Neuron (in vitro differentiated cells): ENCODE results near the gene FNDC4.

Source experiments
- H2AFZ ChIP-seq: one replicate; pipeline ENCODE4 v1.6.1; 2013; ENCODE audit warnings: low read depth, mild to moderate bottlenecking, inconsistent platforms, low read length, moderate library complexity
- H3K27me3 ChIP-seq: one replicate; pipeline ENCODE4 v1.6.1; 2013; ENCODE audit warnings: low read length; ENCODE audit not compliant: insufficient read depth
- H3K36me3 ChIP-seq: one replicate; pipeline ENCODE4 v1.6.1; 2013; ENCODE audit warnings: low read length; ENCODE audit not compliant: insufficient read depth
- H3K4me1 ChIP-seq: one replicate; pipeline ENCODE4 v1.6.1; 2013; ENCODE audit warnings: low read length; ENCODE audit not compliant: insufficient read depth
- H3K4me3 ChIP-seq: 2 replicates; pipeline ENCODE4 v1.5.1; 2013; ENCODE audit warnings: mild to moderate bottlenecking, low read length, moderate library complexity
- H3K9me3 ChIP-seq: one replicate; pipeline ENCODE4 v1.6.1; 2013; ENCODE audit warnings: low read length

FNDC4 gene

GRCh38 chr2:27506587-27506986, 11.6 kb upstream of the FNDC4 start:
- no peaks in the 10 kb centered on the region for H3K36me3 ChIP-seq
- no peaks in the 10 kb centered on the region for H3K4me1 ChIP-seq
- peaks cover 3% of the 10 kb centered on the region for H3K27me3 ChIP-seq
- H2AFZ ChIP-seq, result no peak overlapping the region
- H3K4me3 ChIP-seq, result no peak overlapping the region
- no peaks in the 10 kb centered on the region for H3K9me3 ChIP-seq

DNA sequence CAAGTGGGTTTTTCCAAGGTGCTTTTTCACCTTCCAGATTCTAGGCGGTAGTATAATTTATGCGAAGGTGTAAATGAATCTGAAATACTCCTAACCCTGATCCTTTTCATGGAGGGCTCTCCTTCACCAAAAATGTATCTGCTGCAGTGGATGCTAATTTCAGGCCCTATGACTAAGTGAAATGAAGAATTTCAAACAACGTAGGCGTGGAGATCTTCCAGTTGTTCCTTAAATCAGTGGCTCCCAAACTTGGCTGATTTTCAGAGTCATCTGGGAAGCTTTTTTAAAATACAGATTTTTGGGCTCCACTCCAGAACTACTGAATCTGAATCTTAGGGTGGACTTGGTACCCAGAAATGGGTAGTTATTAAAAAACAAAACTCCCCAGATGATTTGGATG, 7.1 kb upstream of the FNDC4 start:
- Histone ChIP-seq H3K4me3 (no peak overlapping the region), H3K36me3 (no peaks in the 10 kb centered on the region), H2AFZ (no peak overlapping the region), H3K9me3 (no peaks in the 10 kb centered on the region), H3K27me3 (peaks cover 17% of the 10 kb centered on the region), H3K4me1 (no peaks in the 10 kb centered on the region)

- Histone ChIP-seq H3K4me3 (no peak overlapping the region), H2AFZ (no peak overlapping the region), H3K36me3 (no peaks in the 10 kb centered on the region), H3K4me1 (no peaks in the 10 kb centered on the region), H3K9me3 (no peaks in the 10 kb centered on the region), H3K27me3 (peaks cover 26% of the 10 kb centered on the region)
These were observed 6.0 kb upstream of the FNDC4 start for GRCh38 chr2:27501042-27501441.

DNA sequence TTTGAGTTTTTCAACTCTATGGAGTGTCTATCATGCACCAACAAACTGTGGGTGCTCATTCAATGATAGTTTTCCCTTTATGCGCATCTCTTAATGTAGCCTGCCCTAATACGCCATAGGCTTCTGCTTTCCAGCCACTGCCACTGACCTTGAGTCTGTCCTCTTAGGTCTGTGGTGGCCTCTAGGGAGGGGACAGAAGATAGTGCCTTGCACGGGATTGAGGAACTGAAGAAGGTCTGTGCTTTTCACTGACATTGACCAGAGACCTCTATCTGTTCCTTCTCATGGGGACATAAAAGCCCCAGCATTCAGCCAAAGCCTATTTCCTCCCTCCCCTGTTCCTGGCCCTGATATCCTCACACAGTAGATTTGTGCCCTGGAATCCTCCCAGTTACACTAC, 4.0 kb upstream of the FNDC4 start:
- peaks cover 29% of the 10 kb centered on the region for H3K27me3 ChIP-seq
- peaks cover 3% of the 10 kb centered on the region for H3K4me1 ChIP-seq
- H3K36me3 ChIP-seq, result no peaks in the 10 kb centered on the region
- H3K4me3 ChIP-seq, result no peak overlapping the region
- no peaks in the 10 kb centered on the region for H3K9me3 ChIP-seq
- H2AFZ ChIP-seq, result no peak overlapping the region

DNA sequence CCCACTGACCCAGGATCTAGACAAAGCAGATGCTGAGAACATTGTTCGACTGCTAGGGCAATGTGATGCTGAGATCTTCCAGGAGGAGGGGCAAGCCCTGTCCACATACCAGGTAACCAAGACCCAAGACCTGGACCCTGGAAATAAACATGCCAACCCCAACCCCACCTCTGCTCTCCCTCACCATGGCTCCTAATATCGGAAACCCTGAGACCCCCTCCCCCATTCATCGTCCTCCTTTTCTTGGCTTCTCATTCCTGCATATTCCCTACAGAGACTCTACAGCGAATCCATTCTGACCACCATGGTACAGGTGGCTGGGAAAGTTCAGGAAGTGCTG, 2.3 kb upstream of the FNDC4 start:
- Histone ChIP-seq H3K9me3 (no peaks in the 10 kb centered on the region), H3K27me3 (peaks cover 26% of the 10 kb centered on the region), H3K4me1 (peaks cover 3% of the 10 kb centered on the region), H3K4me3 (no peak overlapping the region), H3K36me3 (no peaks in the 10 kb centered on the region), H2AFZ (no peak overlapping the region)

GRCh38 chr2:27496357-27497287, 1.6 kb upstream of the FNDC4 start, which contains the start of gene GCKR:
Gene GCKR, plus strand, starts transcription at chr2:27496839. Its CDS starts 66 bp downstream, at chr2:27496905.
- H3K4me3 ChIP-seq, result peak within 1 kb of the TSS; percentile 52

DNA sequence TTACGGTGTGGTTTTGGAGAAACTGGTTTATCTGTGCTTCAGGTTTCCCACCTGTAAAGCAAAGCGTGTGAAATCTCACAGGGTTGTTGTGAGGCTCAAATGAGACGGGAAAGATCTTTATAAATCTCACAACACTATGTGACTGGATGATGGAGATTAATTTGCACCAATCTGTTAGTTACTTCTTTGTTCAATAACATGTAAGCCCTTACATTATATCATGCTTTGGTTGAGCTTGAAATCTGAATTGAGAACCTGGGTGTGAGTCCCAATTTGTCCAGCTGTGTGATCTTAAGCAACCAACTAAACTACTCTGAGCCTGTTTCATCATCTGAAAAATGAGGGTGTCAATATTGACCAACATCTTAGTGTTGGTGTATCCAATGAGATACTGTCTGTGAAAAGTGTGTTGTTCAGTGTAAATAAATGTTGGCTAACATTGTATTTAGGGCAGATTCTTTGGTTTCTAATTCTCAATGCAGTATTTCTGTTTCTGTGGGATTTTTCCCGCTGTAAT, 898 bp upstream of the FNDC4 start:
- Histone ChIP-seq H3K4me1 (peaks cover 3% of the 10 kb centered on the region), H3K4me3 (peak overlapping the region; percentile 52), H3K27me3 (peaks cover 26% of the 10 kb centered on the region), H3K9me3 (no peaks in the 10 kb centered on the region), H3K36me3 (no peaks in the 10 kb centered on the region), H2AFZ (peak overlapping the region; percentile 92)

More at GRCh38 chr2:27496357-27497287, 1.6 kb upstream of the FNDC4 start, which contains the start of gene GCKR:
- Histone ChIP-seq H3K36me3 (no peaks in the 10 kb centered on the region), H3K9me3 (no peaks in the 10 kb centered on the region), H2AFZ (peak within 1 kb of the TSS; percentile 92), H3K4me1 (peaks cover 3% of the 10 kb centered on the region), H3K27me3 (peaks cover 26% of the 10 kb centered on the region)

- Histone ChIP-seq H3K9me3 (no peaks in the 10 kb centered on the region), H3K27me3 (peaks cover 26% of the 10 kb centered on the region), H3K4me1 (peaks cover 3% of the 10 kb centered on the region), H3K36me3 (no peaks in the 10 kb centered on the region), H2AFZ (peak overlapping the region; percentile 92), H3K4me3 (peak overlapping the region; percentile 52)
These were observed 586 bp downstream of the FNDC4 start for GRCh38 chr2:27494284-27494943.

GRCh38 chr2:27493948-27494283, 1.1 kb downstream of the FNDC4 start:
- H3K4me3 ChIP-seq, result peak overlapping the region; percentile 52
- H2AFZ ChIP-seq, result no peak overlapping the region
- H3K36me3 ChIP-seq, result no peaks in the 10 kb centered on the region
- H3K27me3 ChIP-seq, result peaks cover 21% of the 10 kb centered on the region
- peaks cover 4% of the 10 kb centered on the region for H3K4me1 ChIP-seq
- H3K9me3 ChIP-seq, result no peaks in the 10 kb centered on the region

DNA sequence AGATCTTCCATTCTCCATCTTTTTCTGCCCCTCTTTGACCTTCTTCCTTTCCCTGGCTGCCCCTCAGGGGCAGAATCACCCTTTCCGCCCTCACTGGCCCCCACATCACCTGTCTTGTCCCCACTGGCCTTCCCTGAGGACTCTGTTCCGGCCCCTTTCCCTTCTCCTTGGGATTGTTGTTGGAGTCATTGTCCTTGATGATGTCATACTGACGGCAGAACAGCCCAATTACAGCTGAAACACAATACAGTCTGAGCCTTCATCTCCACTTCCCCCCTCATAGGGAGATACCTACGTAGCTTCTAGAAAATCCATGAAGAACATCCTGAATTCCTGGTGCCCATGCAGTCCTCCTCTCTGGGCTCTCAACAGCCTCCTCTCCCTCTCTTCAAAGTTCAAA, 2.4 kb downstream of the FNDC4 start:
- Histone ChIP-seq H3K4me1 (peaks cover 8% of the 10 kb centered on the region), H3K36me3 (no peaks in the 10 kb centered on the region), H3K9me3 (no peaks in the 10 kb centered on the region), H3K4me3 (no peak overlapping the region), H3K27me3 (peaks cover 16% of the 10 kb centered on the region), H2AFZ (no peak overlapping the region)

DNA sequence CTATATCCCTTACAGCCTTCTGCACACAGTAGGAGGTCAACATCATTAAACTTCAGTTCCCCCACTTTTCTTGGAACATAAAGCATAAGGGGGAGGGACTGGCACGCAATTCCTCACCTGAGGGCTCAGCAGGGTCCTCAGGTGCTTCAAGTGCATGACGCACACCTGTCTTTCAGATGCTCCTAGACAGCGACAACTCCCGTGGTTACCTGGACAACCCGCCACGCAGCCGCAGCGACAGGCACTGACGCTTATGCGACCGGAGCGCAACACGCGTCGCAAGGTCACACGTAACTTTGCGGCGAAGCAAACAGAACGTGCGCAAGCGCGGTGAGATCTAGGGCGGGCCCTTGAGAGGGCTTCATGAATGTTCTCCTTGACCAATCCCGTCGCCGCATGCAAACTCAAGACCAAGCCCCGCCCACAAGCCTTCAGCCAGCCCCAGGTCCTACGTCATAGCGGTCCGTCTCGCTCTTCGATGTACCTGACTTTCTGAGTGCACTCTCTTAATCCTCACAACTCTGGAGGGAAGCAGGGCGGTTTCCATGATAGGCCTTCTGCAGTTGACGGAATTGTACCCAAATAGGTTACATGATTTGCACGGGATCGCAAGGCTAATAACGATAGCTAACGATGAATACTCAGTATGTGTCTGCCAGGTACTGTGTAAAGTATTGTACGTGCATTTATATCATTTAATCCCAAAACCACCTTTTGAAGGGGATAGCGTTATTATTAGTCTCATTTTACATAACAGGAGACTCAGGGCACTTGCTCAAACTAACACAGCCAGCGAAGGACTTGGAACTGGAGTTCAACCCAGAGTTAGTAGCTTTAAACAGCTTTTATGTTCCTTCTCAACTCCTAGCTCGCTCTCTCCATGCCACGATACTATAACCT, 5.3 kb downstream of the FNDC4 start, which contains the start of gene IFT172:
Gene IFT172, minus strand, starts transcription at position 246 of the 900 bp plus-strand sequence. Its CDS starts 90 bp downstream, at position 156.
- H3K36me3 ChIP-seq, result peaks cover 2% of the 10 kb centered on the region
- H3K4me3 ChIP-seq, result peak within 1 kb of the TSS; percentile 59
- H3K4me1 ChIP-seq, result peaks cover 8% of the 10 kb centered on the region
- no peaks in the 10 kb centered on the region for H3K9me3 ChIP-seq
- peak within 1 kb of the TSS; percentile 78 for H2AFZ ChIP-seq
- H3K27me3 ChIP-seq, result no peaks in the 10 kb centered on the region

GRCh38 chr2:27489118-27489497, 5.9 kb downstream of the FNDC4 start:
- Histone ChIP-seq H2AFZ (peak overlapping the region; percentile 38), H3K27me3 (no peaks in the 10 kb centered on the region), H3K4me3 (peak overlapping the region; percentile 59), H3K9me3 (no peaks in the 10 kb centered on the region), H3K36me3 (peaks cover 2% of the 10 kb centered on the region), H3K4me1 (peaks cover 5% of the 10 kb centered on the region)
